Inflammatory macrophage treated with lipopolysaccharide for 4 hours (primary cell): ENCODE data around the gene TOMM6.

Source experiments
- DNase-seq: peaks from one replicate; pipeline ENCODE4 v3.0.0-alpha.2; 2020

Gene TOMM6

DNA sequence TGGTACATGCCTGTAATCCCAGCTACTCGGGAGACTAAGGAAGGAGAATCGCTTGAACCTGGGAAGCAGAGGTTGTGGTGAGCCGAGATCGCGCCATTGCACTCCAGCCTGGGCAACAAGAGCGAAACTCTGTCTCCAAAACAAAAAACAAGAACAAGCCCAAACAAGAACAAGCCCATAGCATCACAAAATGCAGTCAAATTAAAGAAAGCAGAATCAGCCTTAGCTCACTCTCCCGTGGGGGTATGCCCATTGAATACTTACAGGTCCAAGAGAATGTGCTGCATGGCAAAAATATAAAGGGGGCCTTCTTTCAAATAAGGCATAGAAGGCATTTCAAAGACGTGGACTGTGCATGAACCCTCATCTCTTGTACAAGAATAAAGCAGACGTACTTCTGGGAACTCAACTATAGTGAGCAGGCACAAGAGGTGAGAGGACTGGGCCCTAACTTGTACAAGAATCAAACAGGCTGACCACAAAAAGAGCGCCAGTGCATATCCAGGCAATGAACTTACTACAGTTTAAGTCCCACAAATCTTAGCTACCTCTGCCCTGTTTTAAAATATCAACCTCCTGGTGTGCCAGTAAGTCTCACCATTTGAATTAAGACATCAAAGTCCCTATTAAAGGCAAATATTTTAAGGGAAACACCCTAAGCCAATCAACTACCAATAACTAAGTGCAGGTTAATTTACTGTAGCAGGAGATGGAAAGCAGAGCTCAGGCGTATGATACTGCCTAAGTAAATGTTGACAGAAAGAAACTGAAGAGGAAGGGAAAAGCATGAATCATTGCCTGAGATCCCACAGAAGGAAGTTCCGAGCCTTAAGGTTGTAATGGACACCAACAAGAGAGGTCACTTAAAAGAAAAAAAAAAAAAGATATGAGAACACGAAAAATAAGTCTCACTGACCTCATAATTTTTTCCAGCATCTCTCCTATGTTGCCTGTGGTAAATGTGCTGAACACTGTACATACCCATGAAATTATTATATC, 37.4 kb downstream of the TOMM6 start:
- DNase-seq = peak; percentile 77

DNA sequence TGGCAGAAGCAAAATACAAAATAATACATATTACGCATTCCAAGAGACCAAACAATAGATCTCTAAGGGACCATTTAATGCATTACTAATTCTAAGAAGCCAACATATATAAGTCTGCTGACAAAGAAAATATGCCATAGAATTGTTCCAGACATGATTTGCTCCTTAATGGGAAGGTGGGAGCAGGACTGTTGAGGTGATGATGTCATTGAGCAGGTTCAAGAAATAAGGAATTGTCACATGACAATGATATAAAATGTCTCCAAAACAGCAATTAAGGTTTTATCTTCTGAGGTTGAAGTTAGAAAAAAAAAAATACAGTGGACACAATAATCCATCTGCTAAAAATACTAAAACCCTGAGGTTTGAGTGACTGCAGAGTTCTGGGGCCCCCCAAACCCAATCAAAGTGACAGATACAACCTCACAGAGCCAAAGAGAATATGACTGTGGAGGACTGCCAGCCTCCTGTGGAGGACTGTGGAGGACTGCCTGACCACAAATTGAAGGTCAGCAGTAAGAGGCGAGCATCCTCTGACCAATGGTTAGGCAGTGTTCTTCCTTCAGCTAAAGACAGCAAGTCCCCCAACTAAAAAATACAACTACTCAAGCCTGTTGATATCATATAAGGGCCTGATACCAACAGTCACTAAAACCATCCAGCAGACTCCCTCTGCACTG, 39.0 kb downstream of the TOMM6 start:
- DNase-seq = no peak

DNA sequence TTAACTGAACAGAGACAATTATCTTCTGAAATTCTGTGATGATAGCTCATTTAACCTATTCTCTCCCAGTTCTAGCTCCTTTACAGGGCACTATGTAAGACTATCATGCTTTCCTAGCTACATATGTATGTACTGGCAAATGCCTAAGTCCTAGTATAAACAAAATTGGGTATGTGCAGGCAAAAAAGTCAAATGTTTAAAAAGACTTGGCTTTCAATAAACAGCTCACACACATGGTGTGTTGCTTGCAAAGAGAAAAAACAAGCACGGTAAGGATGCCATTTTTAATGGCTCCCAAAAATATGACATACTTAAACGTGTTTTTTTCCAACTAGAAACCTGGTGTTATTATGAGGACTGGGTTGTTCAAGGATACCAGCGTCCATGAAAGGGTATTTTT, 44.8 kb downstream of the TOMM6 start:
- no peak for DNase-seq

DNA sequence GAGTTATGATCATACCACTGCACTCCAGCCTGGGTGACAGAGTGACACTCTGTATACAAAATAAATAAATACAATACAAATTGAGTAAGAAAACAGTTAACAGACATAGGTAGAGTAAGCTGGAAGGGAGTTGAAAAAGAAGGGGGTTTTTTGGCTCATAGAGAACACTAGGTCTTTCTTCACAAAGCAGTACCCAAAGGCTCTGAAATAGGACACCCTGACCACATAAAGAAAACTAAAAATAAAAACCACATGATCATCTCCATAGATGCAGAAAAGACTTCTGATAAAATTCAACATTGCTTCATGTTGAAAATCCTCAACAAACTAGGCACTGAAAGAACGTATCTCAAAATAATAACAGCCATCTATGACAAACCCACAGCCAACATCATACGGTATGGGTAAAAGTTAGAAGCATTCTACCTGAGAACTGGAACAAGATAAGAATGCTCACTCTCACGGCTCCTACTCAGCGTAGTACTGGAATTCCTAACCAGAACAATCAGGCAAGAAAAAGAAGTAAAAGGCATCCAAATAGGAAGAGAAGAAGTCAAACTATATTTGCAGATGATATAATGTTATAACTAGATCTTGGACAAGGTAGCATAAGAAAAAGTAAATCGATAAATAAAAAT, 48.6 kb downstream of the TOMM6 start:
- no peak for DNase-seq

DNA sequence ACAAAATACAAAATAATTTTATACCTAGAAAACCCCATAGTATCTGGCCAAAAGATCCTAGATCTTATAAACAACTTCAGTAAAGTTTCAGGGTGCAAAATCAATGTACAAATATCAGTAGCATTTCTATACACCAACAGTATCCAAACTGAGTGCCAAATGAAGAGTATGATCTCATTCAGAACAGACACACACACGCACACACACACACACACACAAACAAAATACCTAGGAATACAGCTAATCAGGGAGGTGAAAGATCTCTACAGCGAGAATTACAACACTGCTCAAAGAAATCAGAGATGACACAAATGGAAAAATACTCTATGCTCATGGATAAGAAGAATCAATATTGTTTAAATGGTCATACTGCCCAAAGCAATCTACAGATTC, 49.2 kb downstream of the TOMM6 start:
- no peak for DNase-seq
